ENCODE results near the gene ESM1. TPM values are rescaled to one million over a fixed set of nuclear protein-coding genes. Genes with fewer than 3 reads are reported as not detected.
"Not testable (repeated sequence)": the region's sequence is repeated elsewhere in the genome, so short reads cannot be mapped to it uniquely, and the experiment has no call there.

ESM1 gene
- total RNA-seq, 1 experiment from 2014 or later, result not detected

GRCh38 chr5:55022450-55022849 lies 37.1 kb upstream of the ESM1 start:
- Mint-ChIP-seq H3K4me1 (ENCODE audit: low read depth, unreplicated experiment) (no peaks in the 10 kb centered on the region), H3K27me3 (ENCODE audit: insufficient read depth, unreplicated experiment) (peaks cover 34% of the 10 kb centered on the region), H3K9me3 (ENCODE audit: unreplicated experiment) (no peaks in the 10 kb centered on the region), H3K4me3 (ENCODE audit: unreplicated experiment) (no peak overlapping the region), H3K27ac (ENCODE audit: unreplicated experiment) (no peak overlapping the region), H3K36me3 (ENCODE audit: insufficient read depth, unreplicated experiment) (no peaks in the 10 kb centered on the region)
- CTCF ChIA-PET, result no interaction called here
- no peak for TF ChIP-seq CTCF (IDR thresholded peaks at IDR 0.05; ENCODE audit: insufficient read depth in 1 of 2, low read depth in 1 of 2, low read length in 1 of 2, severe bottlenecking in 1 of 2, unreplicated experiment in 1 of 2)
- no peaks in the 10 kb centered on the region for H3K27me3 ChIP-seq (replicated peaks; ENCODE audit: control insufficient read depth, insufficient read depth, low read length)
- H3K9me3 ChIP-seq, result no peaks in the 10 kb centered on the region
- H3K36me3 ChIP-seq (ENCODE audit: control insufficient read depth, insufficient read depth, low read length), result no peaks in the 10 kb centered on the region
- BruUV-seq (replicated peaks), result no TSS peak
- DNase-seq, result no peak
- POLR2A ChIA-PET, result no interaction called here
- no peak overlapping the region for H3K4me3 ChIP-seq (ENCODE audit: low read depth, low read length)
- H3K4me1 ChIP-seq, result no peaks in the 10 kb centered on the region
- intact Hi-C loops (cut with micrococcal nuclease; ENCODE audit: unreplicated experiment), result no loop called here

GRCh38 chr5:55021821-55022220 lies 36.4 kb upstream of the ESM1 start:
- BruUV-seq (replicated peaks), result no TSS peak
- Histone ChIP-seq H3K9me3 (no peaks in the 10 kb centered on the region), H3K36me3 (ENCODE audit: control insufficient read depth, insufficient read depth, low read length) (no peaks in the 10 kb centered on the region), H3K4me1 (no peaks in the 10 kb centered on the region), H3K27me3 (replicated peaks; ENCODE audit: control insufficient read depth, insufficient read depth, low read length) (no peaks in the 10 kb centered on the region), H3K4me3 (ENCODE audit: low read depth, low read length) (no peak overlapping the region)
- no peak overlapping the region for H3K27ac Mint-ChIP-seq (ENCODE audit: unreplicated experiment)
- H3K4me3 Mint-ChIP-seq (ENCODE audit: unreplicated experiment), result no peak overlapping the region
- ChIA-PET CTCF (no interaction called here), POLR2A (no interaction called here)
- no peaks in the 10 kb centered on the region for H3K36me3 Mint-ChIP-seq (ENCODE audit: insufficient read depth, unreplicated experiment)
- H3K9me3 Mint-ChIP-seq (ENCODE audit: unreplicated experiment), result no peaks in the 10 kb centered on the region
- intact Hi-C loops (cut with micrococcal nuclease; ENCODE audit: unreplicated experiment), result no loop called here
- no peak for TF ChIP-seq CTCF (IDR thresholded peaks at IDR 0.05; ENCODE audit: insufficient read depth in 1 of 2, low read depth in 1 of 2, low read length in 1 of 2, severe bottlenecking in 1 of 2, unreplicated experiment in 1 of 2)
- peaks cover 27% of the 10 kb centered on the region for H3K27me3 Mint-ChIP-seq (ENCODE audit: insufficient read depth, unreplicated experiment)
- no peaks in the 10 kb centered on the region for H3K4me1 Mint-ChIP-seq (ENCODE audit: low read depth, unreplicated experiment)
- no peak for DNase-seq

- Mint-ChIP-seq H3K27me3 (ENCODE audit: insufficient read depth, unreplicated experiment) (peaks cover 24% of the 10 kb centered on the region), H3K9me3 (ENCODE audit: unreplicated experiment) (no peaks in the 10 kb centered on the region), H3K4me3 (ENCODE audit: unreplicated experiment) (no peak overlapping the region), H3K36me3 (ENCODE audit: insufficient read depth, unreplicated experiment) (no peaks in the 10 kb centered on the region), H3K27ac (ENCODE audit: unreplicated experiment) (no peak overlapping the region), H3K4me1 (ENCODE audit: low read depth, unreplicated experiment) (no peaks in the 10 kb centered on the region)
- H3K4me1 ChIP-seq, result no peaks in the 10 kb centered on the region
- H3K36me3 ChIP-seq (ENCODE audit: control insufficient read depth, insufficient read depth, low read length), result no peaks in the 10 kb centered on the region
- ChIA-PET POLR2A (no interaction called here), CTCF (no interaction called here)
- H3K4me3 ChIP-seq (ENCODE audit: low read depth, low read length), result no peak overlapping the region
- no peak for DNase-seq
- no peaks in the 10 kb centered on the region for H3K9me3 ChIP-seq
- TF ChIP-seq CTCF (IDR thresholded peaks at IDR 0.05; ENCODE audit: insufficient read depth in 1 of 2, low read depth in 1 of 2, low read length in 1 of 2, severe bottlenecking in 1 of 2, unreplicated experiment in 1 of 2), result no peak
- intact Hi-C loops (cut with micrococcal nuclease; ENCODE audit: unreplicated experiment), result no loop called here
- no peaks in the 10 kb centered on the region for H3K27me3 ChIP-seq (replicated peaks; ENCODE audit: control insufficient read depth, insufficient read depth, low read length)
- BruUV-seq (replicated peaks), result no TSS peak
Observed at GRCh38 chr5:55021410-55021809, 36.0 kb upstream of the ESM1 start.

GRCh38 chr5:55010149-55010548 lies 24.8 kb upstream of the ESM1 start:
- H3K36me3 Mint-ChIP-seq (ENCODE audit: insufficient read depth, unreplicated experiment); H3K4me1 Mint-ChIP-seq (ENCODE audit: low read depth, unreplicated experiment); H3K9me3 ChIP-seq; H3K36me3 ChIP-seq (ENCODE audit: control insufficient read depth, insufficient read depth, low read length); H3K27me3 ChIP-seq (replicated peaks; ENCODE audit: control insufficient read depth, insufficient read depth, low read length); H3K4me1 ChIP-seq; H3K4me3 ChIP-seq (ENCODE audit: low read depth, low read length); CTCF ChIA-PET; DNase-seq; H3K4me3 Mint-ChIP-seq (ENCODE audit: unreplicated experiment); intact Hi-C loops (cut with micrococcal nuclease; ENCODE audit: unreplicated experiment); POLR2A ChIA-PET; BruUV-seq (replicated peaks); H3K27ac Mint-ChIP-seq (ENCODE audit: unreplicated experiment): not testable (repeated sequence)
- H3K27me3 Mint-ChIP-seq (ENCODE audit: insufficient read depth, unreplicated experiment), result peaks cover 20% of the 10 kb centered on the region
- H3K9me3 Mint-ChIP-seq (ENCODE audit: unreplicated experiment), result peaks cover 14% of the 10 kb centered on the region
